Liver (tissue), 9 donors: ENCODE data around the gene SLC22A25. TPM values are rescaled to one million over a fixed set of nuclear protein-coding genes. Genes with fewer than 3 reads are reported as not detected.
A peak's percentile ranks its signal among the peaks of the same experiment; 100 is the strongest.

Experiments used
- DNase-seq: peaks from one replicate; pipeline ENCODE4 v3.0.0-alpha.2; 2017; ENCODE audit warnings: low spot score
- H3K27ac ChIP-seq, 2 donors: one replicate each; pipeline ENCODE4 v1.7.0; 2013; ENCODE audit warnings: inconsistent platforms in 2 of 2, low read length in 2 of 2, control low read depth in 1 of 2, low read depth in 1 of 2, mild to moderate bottlenecking in 1 of 2
- H3K27me3 ChIP-seq, 4 donors: one replicate each; pipeline versions ENCODE4 v1.6.1 to v1.7.0; 2013; ENCODE audit warnings: low read length in 3 of 4, inconsistent platforms in 1 of 4, mild to moderate bottlenecking in 1 of 4, moderate library complexity in 1 of 4; ENCODE audit not compliant: control insufficient read depth in 4 of 4, insufficient read depth in 4 of 4
- H3K36me3 ChIP-seq, 4 donors: one replicate each; pipeline versions ENCODE4 v1.6.1 to v1.7.0; 2013; ENCODE audit warnings: low read length in 3 of 4, mild to moderate bottlenecking in 3 of 4, low read depth in 1 of 4, moderate library complexity in 1 of 4; ENCODE audit not compliant: control insufficient read depth in 4 of 4, insufficient read depth in 3 of 4
- H3K4me1 ChIP-seq, 4 donors: one replicate each; pipeline versions ENCODE4 v1.6.1 to v1.7.0; 2013; ENCODE audit warnings: low read length in 3 of 4, mild to moderate bottlenecking in 3 of 4, moderate library complexity in 1 of 4; ENCODE audit not compliant: control insufficient read depth in 4 of 4, insufficient read depth in 4 of 4
- H3K4me3 ChIP-seq, 3 donors: one replicate each; pipeline versions ENCODE4 v1.6.1 to v1.7.0; 2013; ENCODE audit warnings: low read length in 3 of 3, control low read depth in 1 of 3, low read depth in 1 of 3, mild to moderate bottlenecking in 1 of 3
- H3K9ac ChIP-seq, 2 donors: one replicate each; pipeline ENCODE4 v1.7.0; 2013; ENCODE audit warnings: low read length in 2 of 2, mild to moderate bottlenecking in 2 of 2, moderate library complexity in 2 of 2, control low read depth in 1 of 2, low read depth in 1 of 2
- H3K9me3 ChIP-seq, 4 donors: one replicate each; pipeline versions ENCODE4 v1.6.1 to v1.7.0; 2013; ENCODE audit warnings: low read length in 3 of 4; ENCODE audit not compliant: control insufficient read depth in 4 of 4
- ATF3 ChIP-seq: IDR thresholded peaks from 2 replicates; pipeline ENCODE4 v1.6.1; 2016; ENCODE audit warnings: antibody characterized with exemption
- EGR1 ChIP-seq, 2 donors: IDR thresholded peaks; 2 replicates each; pipeline ENCODE4 v1.6.1; 2016 to 2018; ENCODE audit warnings: antibody characterized with exemption in 2 of 2, low read depth in 2 of 2
- FOXA1 ChIP-seq: IDR thresholded peaks from 2 replicates; pipeline ENCODE4 v1.6.1; 2016; ENCODE audit warnings: antibody characterized with exemption
- FOXA2 ChIP-seq: IDR thresholded peaks from 2 replicates; pipeline ENCODE4 v1.6.1; 2016; ENCODE audit warnings: antibody characterized with exemption
- GABPA ChIP-seq, 2 donors: IDR thresholded peaks in 1 of 2; conservative IDR thresholded peaks in 1 of 2; 2 replicates each; pipeline ENCODE4 v1.6.1; 2016; ENCODE audit warnings: antibody characterized with exemption in 2 of 2, mild to moderate bottlenecking in 1 of 2, moderate library complexity in 1 of 2
- HNF4A ChIP-seq, 2 donors: conservative IDR thresholded peaks; 2 replicates each; pipeline ENCODE4 v1.6.1; 2016; ENCODE audit warnings: antibody characterized with exemption in 2 of 2, mild to moderate bottlenecking in 2 of 2
- HNF4G ChIP-seq: IDR thresholded peaks from 2 replicates; pipeline ENCODE4 v1.6.1; 2016; ENCODE audit warnings: antibody characterized with exemption
- JUND ChIP-seq, 2 donors: IDR thresholded peaks; 2 replicates each; pipeline ENCODE4 v1.6.1; 2016; ENCODE audit warnings: antibody characterized with exemption in 2 of 2
- NR2F2 ChIP-seq: IDR thresholded peaks from 2 replicates; pipeline ENCODE4 v1.6.1; 2016; ENCODE audit warnings: antibody characterized with exemption
- RAD21 ChIP-seq, 2 donors: IDR thresholded peaks; 2 replicates each; pipeline ENCODE4 v1.6.1; 2016; ENCODE audit warnings: antibody characterized with exemption in 2 of 2, mild to moderate bottlenecking in 2 of 2
- RXRA ChIP-seq, 2 donors: IDR thresholded peaks; 2 replicates each; pipeline ENCODE4 v1.6.1; 2017 to 2018; ENCODE audit warnings: antibody characterized with exemption in 2 of 2, mild to moderate bottlenecking in 1 of 2
- SP1 ChIP-seq: IDR thresholded peaks from 2 replicates; pipeline ENCODE4 v1.6.1; 2018; ENCODE audit warnings: antibody characterized with exemption, mild to moderate bottlenecking
- TAF1 ChIP-seq: conservative IDR thresholded peaks from 2 replicates; pipeline ENCODE4 v1.6.1; 2016; ENCODE audit warnings: antibody characterized with exemption, mild to moderate bottlenecking
- YY1 ChIP-seq: IDR thresholded peaks from 2 replicates; pipeline ENCODE4 v1.6.1; 2016; ENCODE audit warnings: antibody characterized with exemption, mild to moderate bottlenecking
- ZBTB33 ChIP-seq: IDR thresholded peaks from 2 replicates; pipeline ENCODE4 v1.6.1; 2016; ENCODE audit warnings: antibody characterized with exemption
- WGBS: extraction: QIAGEN DNeasy Blood & Tissue Kit; methylation state at CpG from one replicate; pipeline ENCODE4 v1.1.7; 2013; 5-methylcytosine and 5-hydroxymethylcytosine counted together
- polyA plus RNA-seq, 2 donors: library from polyadenylated mRNA; stranded (reverse) in 1 of 2; unstranded in 1 of 2; fragments of 200-250 nt in 1 of 2; fragments of >200 nt in 1 of 2; fragmentation: Nextera tagmentation in 1 of 2; extraction: Ambion mirVana in 1 of 2; gene quantifications; one replicate each; pipeline versions ENCODE4 v1.2.1 to v1.2.3, GENCODE V29; 2013 to 2015
- total RNA-seq, 2 donors: library from RNA; depleted of rRNA; stranded (reverse); fragments of >200 nt; gene quantifications; one replicate each; pipeline ENCODE4 v1.2.3, GENCODE V29; 2014
- TF ChIP-seq, protein P1 (sequence below): IDR thresholded peaks from 2 replicates; pipeline ENCODE4 v1.6.1; 2016; ENCODE audit warnings: antibody characterized with exemption, mild to moderate bottlenecking
- TF ChIP-seq, protein P2 (sequence below): IDR thresholded peaks from 2 replicates; pipeline ENCODE4 v1.6.1; 2016; ENCODE audit warnings: antibody characterized with exemption
- TF ChIP-seq, protein P3 (sequence below): fragments of 150-350 bp; IDR thresholded peaks from 2 replicates; pipeline ENCODE4 v1.5.1; 2017; ENCODE audit warnings: improper control_type of control experiment, low read depth, low read length; ENCODE audit not compliant: missing input control
- donor health status: healthy.
- donor health status: healthy.
- donor health status: healthy.
- donor health status: healthy.
- donor health status: healthy.

Gene SLC22A25
- total RNA-seq: 10 to 100 TPM; 28.4 to 35.3 TPM
- polyA plus RNA-seq: 10 to 100 TPM in 1 of 2 donors, 1 to 10 TPM in 1; 3.3 to 13.3 TPM

GRCh38 chr11:63243533-63243932, at the start of gene SLC22A25:
SLC22A25 (minus strand) TSS chr11:63243599; CDS start chr11:63229652, 13,947 bp downstream.
- Histone ChIP-seq H3K9ac (peak within 1 kb of the TSS; percentile 63 to 79), H3K4me3 (peak within 1 kb of the TSS; percentile 54 to 80 (median 77)), H3K9me3 (no peaks in the 10 kb centered on the region), H3K4me1 (peaks cover 0 to 56% (median 42%) of the 10 kb centered on the region in 4 donors), H3K27me3 (no peaks in the 10 kb centered on the region), H3K36me3 (peaks cover 0 to 6% (median 3%) of the 10 kb centered on the region in 4 donors), H3K27ac (peak within 1 kb of the TSS; percentile 73 to 89)
- no peak for TF ChIP-seq GABPA (IDR thresholded peaks at IDR 0.05 in 1 of 2, conservative IDR thresholded peaks at IDR 0.05 in 1 of 2)
- TF ChIP-seq, protein P1, sequence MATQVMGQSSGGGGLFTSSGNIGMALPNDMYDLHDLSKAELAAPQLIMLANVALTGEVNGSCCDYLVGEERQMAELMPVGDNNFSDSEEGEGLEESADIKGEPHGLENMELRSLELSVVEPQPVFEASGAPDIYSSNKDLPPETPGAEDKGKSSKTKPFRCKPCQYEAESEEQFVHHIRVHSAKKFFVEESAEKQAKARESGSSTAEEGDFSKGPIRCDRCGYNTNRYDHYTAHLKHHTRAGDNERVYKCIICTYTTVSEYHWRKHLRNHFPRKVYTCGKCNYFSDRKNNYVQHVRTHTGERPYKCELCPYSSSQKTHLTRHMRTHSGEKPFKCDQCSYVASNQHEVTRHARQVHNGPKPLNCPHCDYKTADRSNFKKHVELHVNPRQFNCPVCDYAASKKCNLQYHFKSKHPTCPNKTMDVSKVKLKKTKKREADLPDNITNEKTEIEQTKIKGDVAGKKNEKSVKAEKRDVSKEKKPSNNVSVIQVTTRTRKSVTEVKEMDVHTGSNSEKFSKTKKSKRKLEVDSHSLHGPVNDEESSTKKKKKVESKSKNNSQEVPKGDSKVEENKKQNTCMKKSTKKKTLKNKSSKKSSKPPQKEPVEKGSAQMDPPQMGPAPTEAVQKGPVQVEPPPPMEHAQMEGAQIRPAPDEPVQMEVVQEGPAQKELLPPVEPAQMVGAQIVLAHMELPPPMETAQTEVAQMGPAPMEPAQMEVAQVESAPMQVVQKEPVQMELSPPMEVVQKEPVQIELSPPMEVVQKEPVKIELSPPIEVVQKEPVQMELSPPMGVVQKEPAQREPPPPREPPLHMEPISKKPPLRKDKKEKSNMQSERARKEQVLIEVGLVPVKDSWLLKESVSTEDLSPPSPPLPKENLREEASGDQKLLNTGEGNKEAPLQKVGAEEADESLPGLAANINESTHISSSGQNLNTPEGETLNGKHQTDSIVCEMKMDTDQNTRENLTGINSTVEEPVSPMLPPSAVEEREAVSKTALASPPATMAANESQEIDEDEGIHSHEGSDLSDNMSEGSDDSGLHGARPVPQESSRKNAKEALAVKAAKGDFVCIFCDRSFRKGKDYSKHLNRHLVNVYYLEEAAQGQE: peak; percentile 59
- TF ChIP-seq ZBTB33: peak; percentile 39
- TF ChIP-seq, protein P2, sequence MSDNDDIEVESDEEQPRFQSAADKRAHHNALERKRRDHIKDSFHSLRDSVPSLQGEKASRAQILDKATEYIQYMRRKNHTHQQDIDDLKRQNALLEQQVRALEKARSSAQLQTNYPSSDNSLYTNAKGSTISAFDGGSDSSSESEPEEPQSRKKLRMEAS: peak; percentile 54
- no peak for TF ChIP-seq EGR1 (IDR thresholded peaks at IDR 0.05; ENCODE audit: low read depth in 2 of 2)
- TF ChIP-seq NR2F2: no peak
- TF ChIP-seq, protein P3, sequence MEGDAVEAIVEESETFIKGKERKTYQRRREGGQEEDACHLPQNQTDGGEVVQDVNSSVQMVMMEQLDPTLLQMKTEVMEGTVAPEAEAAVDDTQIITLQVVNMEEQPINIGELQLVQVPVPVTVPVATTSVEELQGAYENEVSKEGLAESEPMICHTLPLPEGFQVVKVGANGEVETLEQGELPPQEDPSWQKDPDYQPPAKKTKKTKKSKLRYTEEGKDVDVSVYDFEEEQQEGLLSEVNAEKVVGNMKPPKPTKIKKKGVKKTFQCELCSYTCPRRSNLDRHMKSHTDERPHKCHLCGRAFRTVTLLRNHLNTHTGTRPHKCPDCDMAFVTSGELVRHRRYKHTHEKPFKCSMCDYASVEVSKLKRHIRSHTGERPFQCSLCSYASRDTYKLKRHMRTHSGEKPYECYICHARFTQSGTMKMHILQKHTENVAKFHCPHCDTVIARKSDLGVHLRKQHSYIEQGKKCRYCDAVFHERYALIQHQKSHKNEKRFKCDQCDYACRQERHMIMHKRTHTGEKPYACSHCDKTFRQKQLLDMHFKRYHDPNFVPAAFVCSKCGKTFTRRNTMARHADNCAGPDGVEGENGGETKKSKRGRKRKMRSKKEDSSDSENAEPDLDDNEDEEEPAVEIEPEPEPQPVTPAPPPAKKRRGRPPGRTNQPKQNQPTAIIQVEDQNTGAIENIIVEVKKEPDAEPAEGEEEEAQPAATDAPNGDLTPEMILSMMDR: no peak
- no peak for TF ChIP-seq FOXA1
- TF ChIP-seq YY1: peak; percentile 78
- peak; percentile 55 to 68 for TF ChIP-seq HNF4A (conservative IDR thresholded peaks at IDR 0.05)
- peak in 1 of 2 donors; percentile 47 for TF ChIP-seq RAD21 (IDR thresholded peaks at IDR 0.05)
- TF ChIP-seq FOXA2: no peak
- peak; percentile 61 to 69 for TF ChIP-seq RXRA (IDR thresholded peaks at IDR 0.05)
- TF ChIP-seq JUND (IDR thresholded peaks at IDR 0.05): peak; percentile 81 to 85
- peak; percentile 50 for TF ChIP-seq SP1
- TF ChIP-seq HNF4G: no peak
- TF ChIP-seq ATF3: peak; percentile 30
- TF ChIP-seq TAF1: peak; percentile 76
- 24% methylated on average over 5 of the region's 5 CpGs for WGBS
- DNase-seq: no peak
